Mesodermal cell (in vitro differentiated cells): ENCODE results near the gene NAGPA.

Experiments used
- H3K27ac ChIP-seq: 2 replicates; pipeline ENCODE4 v1.7.0; 2013; ENCODE audit warnings: mild to moderate bottlenecking, low read depth, low read length, moderate library complexity; ENCODE audit not compliant: severe bottlenecking
- H3K36me3 ChIP-seq: 2 replicates; pipeline ENCODE4 v1.7.1; 2013; ENCODE audit warnings: mild to moderate bottlenecking, low read length, moderate library complexity; ENCODE audit not compliant: control insufficient read depth, insufficient read depth
- H3K4me1 ChIP-seq: one replicate; pipeline ENCODE4 v1.7.1; 2013; ENCODE audit warnings: mild to moderate bottlenecking, low read length; ENCODE audit not compliant: insufficient read depth, control insufficient read depth, poor library complexity, severe bottlenecking
- H3K4me3 ChIP-seq: 2 replicates; pipeline ENCODE4 v1.7.0; 2013; ENCODE audit warnings: low read length, control low read depth, mild to moderate bottlenecking; ENCODE audit not compliant: insufficient read depth, poor library complexity, severe bottlenecking; ENCODE audit errors: extremely low read depth
- H3K9me3 ChIP-seq: 2 replicates; pipeline ENCODE4 v1.7.1; 2013; ENCODE audit warnings: mild to moderate bottlenecking, low read length, moderate library complexity; ENCODE audit not compliant: control insufficient read depth
- WGBS, 2 experiments: methylation state at CpG; one replicate each; pipeline ENCODE4 v1.1.5; 2013; ENCODE audit warnings: missing lambda C conversion rate in 2 of 2; ENCODE audit not compliant: insufficient coverage in 2 of 2; 5-methylcytosine and 5-hydroxymethylcytosine counted together

NAGPA gene

GRCh38 chr16:5027575-5028235, 6.0 kb downstream of the NAGPA start:
- H3K4me1 ChIP-seq = no peaks in the 10 kb centered on the region
- peaks cover 5% of the 10 kb centered on the region for H3K36me3 ChIP-seq
- H3K27ac ChIP-seq = no peak overlapping the region
- no peaks in the 10 kb centered on the region for H3K9me3 ChIP-seq
- 91% methylated on average over 17 to 28 of the region's 32 CpGs for WGBS, 2 experiments
- no peak overlapping the region for H3K4me3 ChIP-seq

- Histone ChIP-seq H3K9me3 (no peaks in the 10 kb centered on the region), H3K4me3 (no peak overlapping the region), H3K36me3 (peaks cover 5% of the 10 kb centered on the region), H3K4me1 (no peaks in the 10 kb centered on the region), H3K27ac (no peak overlapping the region)
- WGBS, 2 experiments = 88 to 91% methylated on average over 7 of the region's 7 CpGs
Observed at GRCh38 chr16:5027086-5027485, 6.6 kb downstream of the NAGPA start.

- WGBS, 2 experiments = 93% methylated on average over 4 to 7 of the region's 8 CpGs
- no peaks in the 10 kb centered on the region for H3K4me1 ChIP-seq
- H3K9me3 ChIP-seq = no peaks in the 10 kb centered on the region
- no peak overlapping the region for H3K4me3 ChIP-seq
- no peak overlapping the region for H3K27ac ChIP-seq
- H3K36me3 ChIP-seq = peaks cover 5% of the 10 kb centered on the region
Observed at GRCh38 chr16:5026664-5027063, 7.1 kb downstream of the NAGPA start.

- H3K4me3 ChIP-seq = no peak overlapping the region
- no peak overlapping the region for H3K27ac ChIP-seq
- H3K9me3 ChIP-seq = no peaks in the 10 kb centered on the region
- no peaks in the 10 kb centered on the region for H3K4me1 ChIP-seq
- 24 to 53% methylated on average over 12 to 15 of the region's 17 CpGs for WGBS, 2 experiments
- peaks cover 5% of the 10 kb centered on the region for H3K36me3 ChIP-seq
Observed at GRCh38 chr16:5025171-5025632, 8.5 kb downstream of the NAGPA start.

GRCh38 chr16:5024632-5025031, 9.1 kb downstream of the NAGPA start:
- 86 to 87% methylated on average over 4 of the region's 4 CpGs for WGBS, 2 experiments
- Histone ChIP-seq H3K36me3 (peaks cover 5% of the 10 kb centered on the region), H3K27ac (no peak overlapping the region), H3K9me3 (no peaks in the 10 kb centered on the region), H3K4me1 (no peaks in the 10 kb centered on the region), H3K4me3 (no peak overlapping the region)

GRCh38 chr16:5022521-5022920, 11.2 kb downstream of the NAGPA start:
- Histone ChIP-seq H3K4me3 (no peak overlapping the region), H3K36me3 (peaks cover 2% of the 10 kb centered on the region), H3K4me1 (no peaks in the 10 kb centered on the region), H3K27ac (no peak overlapping the region), H3K9me3 (no peaks in the 10 kb centered on the region)
- 92 to 98% methylated on average over 5 to 6 of the region's 6 CpGs for WGBS, 2 experiments

- H3K4me1 ChIP-seq = no peaks in the 10 kb centered on the region
- H3K36me3 ChIP-seq = no peaks in the 10 kb centered on the region
- H3K4me3 ChIP-seq = no peak overlapping the region
- WGBS, 2 experiments = 80 to 86% methylated on average over 7 to 15 of the region's 15 CpGs
- no peak overlapping the region for H3K27ac ChIP-seq
- H3K9me3 ChIP-seq = no peaks in the 10 kb centered on the region
Observed at GRCh38 chr16:5020551-5020950, 13.2 kb downstream of the NAGPA start.

- Histone ChIP-seq H3K4me1 (no peaks in the 10 kb centered on the region), H3K27ac (no peak overlapping the region), H3K9me3 (no peaks in the 10 kb centered on the region), H3K4me3 (no peak overlapping the region), H3K36me3 (no peaks in the 10 kb centered on the region)
- 71 to 89% methylated on average over 3 to 4 of the region's 6 CpGs for WGBS, 2 experiments
Observed at GRCh38 chr16:5019775-5020174, 14.0 kb downstream of the NAGPA start.

- Histone ChIP-seq H3K4me3 (no peak overlapping the region), H3K27ac (no peak overlapping the region), H3K4me1 (no peaks in the 10 kb centered on the region), H3K9me3 (no peaks in the 10 kb centered on the region), H3K36me3 (no peaks in the 10 kb centered on the region)
- WGBS, 2 experiments = 79 to 88% methylated on average over 4 of the region's 9 CpGs
Observed at GRCh38 chr16:5018793-5019192, 14.9 kb downstream of the NAGPA start.

GRCh38 chr16:5017678-5017969, 16.1 kb downstream of the NAGPA start:
- Histone ChIP-seq H3K4me3 (no peak overlapping the region), H3K4me1 (no peaks in the 10 kb centered on the region), H3K36me3 (no peaks in the 10 kb centered on the region)

GRCh38 chr16:5016967-5017677, 16.6 kb downstream of the NAGPA start:
- Histone ChIP-seq H3K27ac (no peak overlapping the region), H3K4me3 (no peak overlapping the region), H3K9me3 (no peaks in the 10 kb centered on the region), H3K36me3 (no peaks in the 10 kb centered on the region), H3K4me1 (no peaks in the 10 kb centered on the region)
- WGBS, 2 experiments = 89 to 96% methylated on average over 5 of the region's 6 CpGs

More at GRCh38 chr16:5017678-5017969, 16.1 kb downstream of the NAGPA start:
- Histone ChIP-seq H3K27ac (no peak overlapping the region), H3K9me3 (no peaks in the 10 kb centered on the region)
- WGBS, 2 experiments = 78 to 96% methylated on average over 5 of the region's 5 CpGs
